ENCODE measurements around the gene KAZN.

The KAZN gene

DNA sequence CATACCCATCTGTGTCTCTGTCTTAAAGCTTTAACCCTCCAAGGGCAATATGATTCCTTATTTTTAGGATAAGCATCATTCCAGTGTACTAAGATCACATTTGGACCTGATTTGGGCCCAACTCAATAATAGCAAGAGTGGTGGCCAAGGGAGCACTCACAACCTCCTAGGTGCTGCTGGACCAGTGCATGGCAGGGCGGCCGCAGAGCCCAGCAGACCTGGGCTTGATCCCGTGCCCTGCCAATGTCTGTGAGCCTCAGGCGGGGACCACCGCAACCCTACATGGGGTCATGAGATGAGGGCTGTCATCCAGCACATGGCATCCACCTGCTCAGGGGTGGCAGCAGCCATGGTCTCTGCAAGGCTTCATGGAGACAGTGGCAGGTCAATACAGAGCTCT lies 353.3 kb downstream of the KAZN start:
- DNase-seq = no peak
- Mint-ChIP-seq H3K4me3 (no peak overlapping the region), H3K36me3 (ENCODE audit: insufficient read depth) (no peaks in the 10 kb centered on the region), H3K27me3 (peaks cover 17 to 30% of the 10 kb centered on the region in 2 donors), H3K9me3 (no peaks in the 10 kb centered on the region), H3K27ac (no peak overlapping the region), H3K4me1 (ENCODE audit: low read depth in 2 of 2) (no peaks in the 10 kb centered on the region)
- no peak for ATAC-seq (replicated peaks)

DNA sequence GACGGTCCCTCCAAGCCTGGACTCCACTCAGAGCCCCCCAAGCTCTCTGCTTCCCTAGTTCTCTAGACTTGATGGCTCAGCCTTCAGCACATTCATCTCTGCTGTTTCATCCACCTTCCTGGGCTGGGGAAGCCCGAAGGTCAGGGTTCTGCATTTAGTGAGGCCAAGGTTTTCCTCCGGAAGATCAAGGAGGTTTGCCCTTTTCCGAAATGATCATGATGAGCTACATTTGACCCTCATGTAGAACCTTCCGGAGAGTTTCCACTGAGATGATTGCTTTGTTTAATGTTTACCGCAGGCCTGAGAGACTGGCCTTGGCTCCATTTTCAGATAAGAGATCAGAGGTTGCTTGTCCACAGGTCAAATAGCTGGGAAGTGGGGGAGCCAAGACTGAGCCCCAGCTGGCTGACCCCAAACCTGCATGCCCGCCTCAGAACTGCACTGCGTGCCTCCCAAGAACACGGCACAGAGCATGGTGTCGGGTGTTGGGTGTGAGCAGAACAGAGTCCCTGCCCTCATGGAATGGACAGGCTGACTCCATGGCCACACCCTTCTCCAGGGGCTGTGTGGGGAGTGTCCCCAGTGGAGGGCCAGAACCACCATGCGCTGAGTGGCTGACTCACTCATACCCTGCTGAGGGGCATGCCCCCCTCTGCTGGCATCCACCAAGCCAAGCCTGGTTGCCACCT lies 354.3 kb downstream of the KAZN start:
- H3K9me3 Mint-ChIP-seq = no peaks in the 10 kb centered on the region
- H3K4me1 Mint-ChIP-seq (ENCODE audit: low read depth in 2 of 2) = no peaks in the 10 kb centered on the region
- DNase-seq (no peak), ATAC-seq (replicated peaks) (no peak)
- no peak overlapping the region for H3K27ac Mint-ChIP-seq
- H3K27me3 Mint-ChIP-seq = peaks cover 10 to 28% of the 10 kb centered on the region in 2 donors
- no peaks in the 10 kb centered on the region for H3K36me3 Mint-ChIP-seq (ENCODE audit: insufficient read depth)
- no peak overlapping the region for H3K4me3 Mint-ChIP-seq

GRCh38 chr1:14954210-14954609 lies 355.7 kb downstream of the KAZN start:
- no peaks in the 10 kb centered on the region for H3K36me3 Mint-ChIP-seq (ENCODE audit: insufficient read depth)
- no peaks in the 10 kb centered on the region for H3K9me3 Mint-ChIP-seq
- H3K4me1 Mint-ChIP-seq (ENCODE audit: low read depth in 2 of 2) = no peaks in the 10 kb centered on the region
- no peak overlapping the region for H3K27ac Mint-ChIP-seq
- H3K27me3 Mint-ChIP-seq = peaks cover 0 to 19% of the 10 kb centered on the region in 2 donors
- no peak overlapping the region for H3K4me3 Mint-ChIP-seq
- no peak for ATAC-seq (replicated peaks)
- no peak for DNase-seq

GRCh38 chr1:14954930-14955329 lies 356.4 kb downstream of the KAZN start:
- Mint-ChIP-seq H3K4me3 (no peak overlapping the region), H3K27ac (no peak overlapping the region), H3K36me3 (ENCODE audit: insufficient read depth) (no peaks in the 10 kb centered on the region), H3K9me3 (no peaks in the 10 kb centered on the region), H3K27me3 (peaks cover 0 to 19% of the 10 kb centered on the region in 2 donors), H3K4me1 (ENCODE audit: low read depth in 2 of 2) (no peaks in the 10 kb centered on the region)
- no peak for ATAC-seq (replicated peaks)
- DNase-seq = no peak

DNA sequence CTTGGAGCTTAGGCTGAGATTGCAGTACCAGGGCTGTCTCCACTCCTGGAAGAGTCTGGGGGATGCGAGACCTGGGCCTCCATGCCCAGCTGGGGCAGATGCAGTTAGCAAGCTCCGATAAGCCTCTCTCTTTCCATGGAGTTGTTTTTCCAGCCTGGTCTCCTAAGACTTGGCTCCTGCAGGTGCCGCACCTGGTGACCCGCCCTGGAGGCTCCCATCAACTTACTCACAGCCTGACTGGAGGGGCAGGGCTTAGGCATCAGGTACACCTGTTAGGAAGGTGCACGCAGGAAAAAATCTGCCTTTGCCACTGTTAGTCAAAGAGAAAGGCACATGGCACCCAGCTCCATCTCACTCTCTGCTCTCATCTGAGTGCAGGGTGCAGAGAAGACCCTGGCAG lies 356.9 kb downstream of the KAZN start:
- ATAC-seq (replicated peaks) (no peak), DNase-seq (no peak)
- peaks cover 0 to 19% of the 10 kb centered on the region in 2 donors for H3K27me3 Mint-ChIP-seq
- H3K27ac Mint-ChIP-seq = no peak overlapping the region
- H3K9me3 Mint-ChIP-seq = no peaks in the 10 kb centered on the region
- H3K4me3 Mint-ChIP-seq = no peak overlapping the region
- H3K36me3 Mint-ChIP-seq (ENCODE audit: insufficient read depth) = no peaks in the 10 kb centered on the region
- H3K4me1 Mint-ChIP-seq (ENCODE audit: low read depth in 2 of 2) = no peaks in the 10 kb centered on the region

- ATAC-seq (replicated peaks) (no peak), DNase-seq (no peak)
- Mint-ChIP-seq H3K27ac (no peak overlapping the region), H3K27me3 (peaks cover 0 to 19% of the 10 kb centered on the region in 2 donors), H3K4me1 (ENCODE audit: low read depth in 2 of 2) (no peaks in the 10 kb centered on the region), H3K9me3 (no peaks in the 10 kb centered on the region), H3K36me3 (ENCODE audit: insufficient read depth) (no peaks in the 10 kb centered on the region), H3K4me3 (no peak overlapping the region)
Observed at GRCh38 chr1:14955976-14956375, 357.5 kb downstream of the KAZN start.

DNA sequence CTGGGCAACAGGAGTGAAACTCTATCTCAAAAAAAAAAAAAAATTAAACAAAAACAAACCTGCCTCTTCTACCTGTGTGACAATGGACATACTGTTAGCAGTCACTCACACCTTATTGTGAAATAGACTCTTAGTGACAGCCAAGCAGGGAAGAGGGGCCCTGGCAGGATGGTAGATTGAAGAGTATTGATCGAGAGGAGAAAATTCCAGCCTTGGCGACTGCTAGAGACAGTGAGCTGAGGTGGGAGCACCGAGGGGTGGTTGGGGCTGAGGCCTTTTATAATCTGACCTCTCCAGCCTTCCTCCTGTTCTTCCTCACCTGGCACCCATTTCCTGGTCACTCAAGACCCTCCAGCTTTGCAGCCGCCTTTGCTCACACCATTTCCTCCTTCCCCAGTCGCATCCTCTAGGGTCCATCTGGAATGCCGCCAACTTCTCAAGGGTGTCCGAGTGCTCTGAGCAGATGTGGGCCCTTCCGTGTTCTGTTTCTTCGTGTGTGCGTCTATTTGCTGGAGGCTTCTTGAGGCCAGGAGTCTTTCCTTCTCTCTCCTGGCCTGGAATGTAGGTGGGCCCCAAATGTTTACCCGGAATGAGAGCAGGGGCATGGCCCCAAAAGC lies 358.2 kb downstream of the KAZN start:
- Mint-ChIP-seq H3K27ac (no peak overlapping the region), H3K27me3 (peaks cover 0 to 19% of the 10 kb centered on the region in 2 donors), H3K4me1 (ENCODE audit: low read depth in 2 of 2) (no peaks in the 10 kb centered on the region), H3K36me3 (ENCODE audit: insufficient read depth) (no peaks in the 10 kb centered on the region), H3K4me3 (no peak overlapping the region), H3K9me3 (no peaks in the 10 kb centered on the region)
- no peak for ATAC-seq (replicated peaks)
- DNase-seq = no peak

GRCh38 chr1:14957375-14958098 lies 359.1 kb downstream of the KAZN start:
- H3K27ac Mint-ChIP-seq = no peak overlapping the region

DNA sequence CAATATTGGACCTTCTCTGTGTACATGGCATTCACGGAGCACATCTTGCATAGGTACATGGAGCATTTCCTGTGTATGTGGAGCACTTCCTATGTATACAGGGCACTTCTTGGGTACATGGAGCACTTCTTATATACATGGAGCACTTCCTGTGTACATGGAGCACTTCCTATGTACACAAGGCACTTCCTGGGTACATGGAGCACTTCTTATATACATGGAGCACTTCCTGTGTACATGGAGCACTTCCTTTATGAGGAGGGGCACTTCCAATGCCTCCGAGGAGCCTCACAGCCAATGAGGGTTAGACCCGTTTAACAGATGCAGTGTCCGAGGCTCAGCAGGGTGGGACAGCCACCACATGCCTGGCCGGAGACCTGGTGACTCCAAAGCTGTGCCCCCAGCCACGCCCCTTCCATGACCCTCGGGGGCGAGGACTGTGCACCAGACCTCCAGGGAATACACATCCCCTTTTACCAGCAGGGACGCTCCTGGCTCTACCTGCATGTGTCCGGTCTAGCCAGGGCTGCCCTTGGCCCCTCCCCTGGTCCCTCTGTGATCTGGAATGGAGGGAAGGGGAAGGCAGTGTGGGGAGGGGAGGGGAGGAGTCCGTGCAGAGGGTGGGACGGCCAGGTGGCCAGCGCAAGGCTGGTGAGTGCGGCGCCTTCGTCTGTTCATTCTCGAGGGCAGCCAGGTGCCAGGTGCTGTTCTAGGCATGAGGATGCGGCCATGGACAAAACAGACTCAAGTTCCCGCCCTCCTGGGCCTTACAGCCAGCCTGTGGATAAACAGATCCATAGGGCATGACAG lies 360.0 kb downstream of the KAZN start:
- H3K4me1 Mint-ChIP-seq (ENCODE audit: low read depth in 2 of 2) = no peaks in the 10 kb centered on the region
- no peak overlapping the region for H3K27ac Mint-ChIP-seq
- DNase-seq = no peak
- no peak overlapping the region for H3K4me3 Mint-ChIP-seq
- H3K27me3 Mint-ChIP-seq = peaks cover 0 to 9% of the 10 kb centered on the region in 2 donors
- no peaks in the 10 kb centered on the region for H3K36me3 Mint-ChIP-seq (ENCODE audit: insufficient read depth)
- ATAC-seq (replicated peaks) = no peak
- no peaks in the 10 kb centered on the region for H3K9me3 Mint-ChIP-seq

More at GRCh38 chr1:14957375-14958098, 359.1 kb downstream of the KAZN start:
- no peak overlapping the region for H3K4me3 Mint-ChIP-seq
- no peak for ATAC-seq (replicated peaks)
- no peaks in the 10 kb centered on the region for H3K36me3 Mint-ChIP-seq (ENCODE audit: insufficient read depth)
- no peak for DNase-seq
- H3K4me1 Mint-ChIP-seq (ENCODE audit: low read depth in 2 of 2) = no peaks in the 10 kb centered on the region
- peaks cover 0 to 13% of the 10 kb centered on the region in 2 donors for H3K27me3 Mint-ChIP-seq
- no peaks in the 10 kb centered on the region for H3K9me3 Mint-ChIP-seq

DNA sequence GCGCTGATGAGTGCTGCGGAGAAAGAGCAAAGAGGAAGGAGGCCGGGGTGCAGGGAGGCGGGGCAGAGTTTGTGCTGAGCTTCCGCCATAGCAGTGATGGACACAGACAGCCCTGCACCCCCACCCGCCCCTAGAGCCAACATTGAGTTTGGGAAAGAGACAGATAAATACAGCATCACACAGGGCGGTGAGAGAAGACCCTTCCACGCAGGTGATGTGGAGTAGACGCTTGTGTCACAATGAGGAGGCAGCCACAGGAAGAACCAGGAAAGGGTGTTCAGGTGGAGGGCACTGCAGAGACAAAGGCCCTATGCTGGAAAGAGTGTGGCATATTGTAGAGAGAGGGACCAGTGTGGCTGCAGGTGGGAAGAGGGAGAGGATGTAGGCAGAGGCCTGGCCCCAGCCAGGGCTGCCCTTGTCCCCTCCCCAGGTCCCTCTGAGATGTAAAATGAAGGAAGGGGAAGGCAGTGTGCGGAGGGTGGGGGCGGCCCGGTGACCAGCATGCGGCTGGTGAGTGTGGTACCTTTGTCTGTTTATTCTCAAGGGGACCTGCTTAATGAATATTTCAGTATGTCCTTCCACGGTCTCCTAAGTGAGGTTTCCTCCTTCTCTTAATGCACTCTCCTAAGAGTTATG lies 360.7 kb downstream of the KAZN start:
- Mint-ChIP-seq H3K27me3 (peaks cover 0 to 9% of the 10 kb centered on the region in 2 donors), H3K9me3 (no peaks in the 10 kb centered on the region), H3K27ac (no peak overlapping the region), H3K4me1 (ENCODE audit: low read depth in 2 of 2) (no peaks in the 10 kb centered on the region), H3K4me3 (no peak overlapping the region), H3K36me3 (ENCODE audit: insufficient read depth) (no peaks in the 10 kb centered on the region)
- no peak for DNase-seq
- no peak for ATAC-seq (replicated peaks)

DNA sequence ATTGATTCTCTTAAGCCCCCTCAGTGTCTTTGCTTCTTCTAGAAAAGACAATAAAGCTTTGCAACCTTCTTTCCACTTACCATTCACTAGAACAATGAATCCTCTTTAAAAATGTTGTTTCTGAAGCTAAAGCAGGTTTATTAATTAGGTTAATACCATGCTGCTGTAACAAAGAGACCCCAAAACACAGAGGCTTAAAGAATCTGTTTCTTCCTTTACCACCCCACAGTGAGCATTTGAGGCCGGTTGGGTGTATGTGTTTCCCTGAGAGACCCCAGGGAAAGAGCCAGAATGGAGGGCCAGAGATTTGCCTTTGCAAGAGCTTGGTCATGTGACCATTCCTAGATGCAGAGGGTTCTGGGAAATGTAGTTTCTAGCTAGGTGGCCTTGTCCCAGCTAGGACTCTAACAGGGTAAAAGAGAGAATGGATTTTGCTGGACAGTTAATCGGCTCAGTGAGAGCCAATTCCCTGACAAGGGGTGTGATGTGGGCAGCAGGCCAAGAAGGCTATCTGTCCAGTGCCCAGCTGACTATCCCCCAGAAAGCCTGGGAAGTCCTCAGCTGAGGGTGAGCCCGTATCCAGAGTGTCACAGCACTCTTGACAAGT lies 363.3 kb downstream of the KAZN start:
- Mint-ChIP-seq H3K9me3 (no peaks in the 10 kb centered on the region), H3K27me3 (peaks cover 0 to 15% of the 10 kb centered on the region in 2 donors)

GRCh38 chr1:14962407-14962806 lies 363.9 kb downstream of the KAZN start:
- no peak overlapping the region for H3K27ac Mint-ChIP-seq
- H3K4me1 Mint-ChIP-seq (ENCODE audit: low read depth in 2 of 2) = no peaks in the 10 kb centered on the region
- no peak overlapping the region for H3K4me3 Mint-ChIP-seq
- ATAC-seq (replicated peaks) (no peak), DNase-seq (no peak)
- no peaks in the 10 kb centered on the region for H3K9me3 Mint-ChIP-seq
- H3K36me3 Mint-ChIP-seq (ENCODE audit: insufficient read depth) = no peaks in the 10 kb centered on the region
- H3K27me3 Mint-ChIP-seq = peaks cover 4 to 17% of the 10 kb centered on the region in 2 donors

More for the DNA sequence above, 363.3 kb downstream of the KAZN start:
- H3K27ac Mint-ChIP-seq = no peak overlapping the region
- no peaks in the 10 kb centered on the region for H3K4me1 Mint-ChIP-seq (ENCODE audit: low read depth in 2 of 2)
- DNase-seq (no peak), ATAC-seq (replicated peaks) (no peak)
- no peak overlapping the region for H3K4me3 Mint-ChIP-seq
- H3K36me3 Mint-ChIP-seq (ENCODE audit: insufficient read depth) = no peaks in the 10 kb centered on the region

All from effector memory CD8-positive, alpha-beta T cell (primary cell).